ENCODE results near the gene LRRC75A. TPM values are rescaled to one million over a fixed set of nuclear protein-coding genes. Genes with fewer than 3 reads are reported as not detected.
"Not testable (repeated sequence)": the region's sequence is repeated elsewhere in the genome, so short reads cannot be mapped to it uniquely, and the experiment has no call there.

The LRRC75A gene
- total RNA-seq, result 1 to 10 TPM; 2.6 to 3.4 TPM

- Mint-ChIP-seq H3K9me3 (no peaks in the 10 kb centered on the region), H3K4me3 (peak within 1 kb of the TSS; percentile 73 to 75), H3K27me3 (ENCODE audit: low read depth) (peaks cover 24% of the 10 kb centered on the region), H3K4me1 (ENCODE audit: low read depth) (peaks cover 14% of the 10 kb centered on the region), H3K36me3 (ENCODE audit: insufficient read depth in 2 of 2) (no peaks in the 10 kb centered on the region), H3K27ac (no peak within 1 kb of the TSS)
- ATAC-seq (replicated peaks in 1 of 2), result peak; percentile 88 to 89
- peak; percentile 63 to 73 for DNase-seq
Observed at GRCh38 chr17:16491703-16492612, at the start of gene LRRC75A. TSS of gene LRRC75A (minus strand) at chr17:16492193. CDS start at chr17:16491990, 203 bp downstream.

GRCh38 chr17:16537130-16537458, 45.1 kb upstream of the LRRC75A start:
- ATAC-seq (replicated peaks in 1 of 2) (no peak), DNase-seq (no peak)
- H3K27me3 Mint-ChIP-seq (ENCODE audit: low read depth), result no peaks in the 10 kb centered on the region
- no peak overlapping the region for H3K27ac Mint-ChIP-seq
- H3K4me1 Mint-ChIP-seq (ENCODE audit: low read depth), result peaks cover 16% of the 10 kb centered on the region
- H3K36me3 Mint-ChIP-seq (ENCODE audit: insufficient read depth in 2 of 2), result peaks cover 6 to 7% of the 10 kb centered on the region in 2 donors
- H3K9me3 Mint-ChIP-seq, result no peaks in the 10 kb centered on the region
- H3K4me3 Mint-ChIP-seq, result peak overlapping the region; percentile 97 to 98

DNA sequence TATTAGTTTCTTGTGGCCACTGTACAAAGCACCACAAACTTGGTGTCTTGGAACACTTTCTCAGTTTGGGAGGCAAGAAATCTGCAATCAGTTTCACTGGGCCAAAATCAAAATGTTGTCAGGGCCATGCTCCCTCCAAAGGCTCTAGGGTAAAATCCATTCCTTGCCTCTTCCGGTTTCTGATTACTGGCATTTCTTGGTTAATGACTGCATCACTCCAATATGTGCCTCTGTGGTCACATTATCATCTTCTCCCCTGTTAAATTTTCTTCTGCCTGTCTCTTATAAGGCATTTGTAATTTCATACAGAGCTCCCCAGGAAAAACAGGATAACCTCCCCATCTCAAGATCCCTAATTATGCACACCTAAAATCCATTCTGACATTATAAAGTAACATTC, 42.2 kb upstream of the LRRC75A start:
- Mint-ChIP-seq H3K27ac (no peak overlapping the region), H3K4me3 (no peak overlapping the region), H3K36me3 (ENCODE audit: insufficient read depth in 2 of 2) (peaks cover 4 to 6% of the 10 kb centered on the region in 2 donors), H3K4me1 (ENCODE audit: low read depth) (peaks cover 16% of the 10 kb centered on the region), H3K27me3 (ENCODE audit: low read depth) (peaks cover 7% of the 10 kb centered on the region), H3K9me3 (no peaks in the 10 kb centered on the region)
- DNase-seq, result no peak
- ATAC-seq (replicated peaks in 1 of 2), result no peak

GRCh38 chr17:16529906-16530305, 37.9 kb upstream of the LRRC75A start:
- peaks cover 16% of the 10 kb centered on the region for H3K27me3 Mint-ChIP-seq (ENCODE audit: low read depth)
- no peaks in the 10 kb centered on the region for H3K36me3 Mint-ChIP-seq (ENCODE audit: insufficient read depth in 2 of 2)
- ATAC-seq (replicated peaks in 1 of 2) (no peak), DNase-seq (no peak)
- peaks cover 2% of the 10 kb centered on the region for H3K4me1 Mint-ChIP-seq (ENCODE audit: low read depth)
- no peaks in the 10 kb centered on the region for H3K9me3 Mint-ChIP-seq
- no peak overlapping the region for H3K4me3 Mint-ChIP-seq
- no peak overlapping the region for H3K27ac Mint-ChIP-seq

- Mint-ChIP-seq H3K27ac (no peak overlapping the region), H3K36me3 (ENCODE audit: insufficient read depth in 2 of 2) (no peaks in the 10 kb centered on the region), H3K27me3 (ENCODE audit: low read depth) (peaks cover 16% of the 10 kb centered on the region), H3K4me1 (ENCODE audit: low read depth) (peaks cover 4% of the 10 kb centered on the region), H3K9me3 (no peaks in the 10 kb centered on the region), H3K4me3 (no peak overlapping the region)
- ATAC-seq (replicated peaks in 1 of 2) (no peak), DNase-seq (no peak)
Observed at GRCh38 chr17:16527298-16527697, 35.3 kb upstream of the LRRC75A start.

DNA sequence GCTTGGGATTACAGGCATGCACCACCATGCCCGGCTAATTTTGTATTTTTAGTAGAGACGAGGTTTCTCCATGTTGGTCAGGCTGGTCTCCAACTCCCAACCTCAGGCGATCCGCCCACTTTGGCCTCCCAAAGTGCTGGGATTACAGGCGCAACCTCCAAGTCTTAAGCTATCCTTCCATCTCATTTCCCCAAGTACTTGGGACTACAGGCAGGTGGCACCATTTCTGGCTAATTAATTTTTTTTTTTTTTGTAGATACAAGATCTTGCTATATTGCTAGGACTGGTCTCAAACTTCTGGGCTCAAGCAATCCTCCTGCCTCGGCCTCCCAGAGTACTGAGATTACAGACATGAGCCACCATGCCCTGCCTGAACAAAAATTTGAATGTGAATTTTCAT, 33.6 kb upstream of the LRRC75A start:
- H3K27me3 Mint-ChIP-seq (ENCODE audit: low read depth), result peaks cover 18% of the 10 kb centered on the region

DNA sequence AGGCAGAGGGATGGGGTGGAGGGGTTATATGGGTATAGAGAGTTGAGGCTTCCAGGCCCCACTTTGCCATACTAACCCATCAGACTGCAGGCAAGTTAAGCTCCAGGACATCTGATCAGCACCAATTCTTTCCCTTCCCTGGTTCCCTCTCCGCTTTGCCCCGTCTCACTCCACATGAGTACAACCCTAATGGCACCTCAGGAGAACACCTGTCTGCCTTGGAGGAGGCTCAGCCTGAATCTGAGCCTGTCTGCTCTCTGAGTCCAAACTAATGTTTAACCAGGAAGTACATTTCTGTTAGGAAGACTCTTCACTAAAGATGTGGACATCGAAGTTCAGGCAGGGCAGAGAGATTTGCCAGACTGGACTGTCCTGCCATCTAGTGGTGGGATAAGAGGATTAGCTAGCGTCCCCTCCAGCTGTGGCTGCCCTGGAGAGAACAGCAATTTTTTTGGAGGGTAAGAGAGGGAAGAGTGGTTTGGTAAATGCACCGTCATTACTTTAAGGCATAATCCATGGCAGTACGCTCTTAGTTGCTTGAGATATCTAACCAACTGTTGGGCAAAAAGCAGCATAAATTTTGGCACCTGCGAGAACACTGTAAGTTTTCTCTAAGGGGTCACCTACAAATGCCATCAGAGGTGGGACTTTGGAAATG, 29.2 kb upstream of the LRRC75A start:
- Mint-ChIP-seq H3K36me3 (ENCODE audit: insufficient read depth in 2 of 2) (no peaks in the 10 kb centered on the region), H3K9me3 (no peaks in the 10 kb centered on the region), H3K4me1 (ENCODE audit: low read depth) (peaks cover 13% of the 10 kb centered on the region), H3K4me3 (no peak overlapping the region), H3K27me3 (ENCODE audit: low read depth) (peaks cover 39% of the 10 kb centered on the region), H3K27ac (no peak overlapping the region)
- DNase-seq (peak; percentile 63 to 69), ATAC-seq (replicated peaks in 1 of 2) (peak; percentile 94 to 96)

More for the DNA sequence above, 33.6 kb upstream of the LRRC75A start:
- not testable (repeated sequence) for H3K27ac Mint-ChIP-seq; ATAC-seq (replicated peaks in 1 of 2); DNase-seq; H3K36me3 Mint-ChIP-seq (ENCODE audit: insufficient read depth in 2 of 2); H3K9me3 Mint-ChIP-seq; H3K4me3 Mint-ChIP-seq
- peaks cover 13% of the 10 kb centered on the region for H3K4me1 Mint-ChIP-seq (ENCODE audit: low read depth)

- peaks cover 9% of the 10 kb centered on the region for H3K4me1 Mint-ChIP-seq (ENCODE audit: low read depth)
- peaks cover 49% of the 10 kb centered on the region for H3K27me3 Mint-ChIP-seq (ENCODE audit: low read depth)
- DNase-seq (no peak), ATAC-seq (replicated peaks in 1 of 2) (no peak)
- H3K36me3 Mint-ChIP-seq (ENCODE audit: insufficient read depth in 2 of 2), result no peaks in the 10 kb centered on the region
- no peak overlapping the region for H3K27ac Mint-ChIP-seq
- no peak overlapping the region for H3K4me3 Mint-ChIP-seq
- H3K9me3 Mint-ChIP-seq, result no peaks in the 10 kb centered on the region
Observed at GRCh38 chr17:16519021-16519420, 27.0 kb upstream of the LRRC75A start.

DNA sequence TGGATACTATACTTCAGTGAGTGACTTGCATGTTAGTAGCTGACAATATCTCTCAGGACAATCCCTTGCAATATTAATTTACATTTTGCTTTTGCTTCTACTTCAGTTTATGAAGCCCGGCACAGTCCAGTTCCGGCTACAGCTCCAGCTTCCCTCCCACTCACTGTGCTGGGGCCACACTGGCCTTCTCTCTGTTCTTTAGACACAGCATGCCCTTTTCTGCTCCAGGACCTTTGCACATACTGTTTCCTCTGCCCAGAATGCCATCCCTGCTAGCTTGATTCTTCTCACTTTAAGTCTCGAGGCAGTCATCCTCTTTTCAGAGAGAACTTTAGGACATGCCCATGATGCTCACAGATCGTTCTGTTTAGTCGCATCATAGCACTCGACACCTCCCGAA, 25.5 kb upstream of the LRRC75A start:
- H3K4me1 Mint-ChIP-seq (ENCODE audit: low read depth), result peaks cover 9% of the 10 kb centered on the region
- peaks cover 49% of the 10 kb centered on the region for H3K27me3 Mint-ChIP-seq (ENCODE audit: low read depth)

GRCh38 chr17:16516594-16517051, 24.6 kb upstream of the LRRC75A start:
- ATAC-seq (replicated peaks in 1 of 2) (no peak), DNase-seq (no peak)
- peaks cover 16% of the 10 kb centered on the region for H3K4me1 Mint-ChIP-seq (ENCODE audit: low read depth)
- no peak overlapping the region for H3K4me3 Mint-ChIP-seq
- H3K9me3 Mint-ChIP-seq, result no peaks in the 10 kb centered on the region
- peaks cover 49% of the 10 kb centered on the region for H3K27me3 Mint-ChIP-seq (ENCODE audit: low read depth)
- H3K36me3 Mint-ChIP-seq (ENCODE audit: insufficient read depth in 2 of 2), result no peaks in the 10 kb centered on the region
- H3K27ac Mint-ChIP-seq, result no peak overlapping the region

More for the DNA sequence above, 25.5 kb upstream of the LRRC75A start:
- Mint-ChIP-seq H3K36me3 (ENCODE audit: insufficient read depth in 2 of 2) (no peaks in the 10 kb centered on the region), H3K4me3 (no peak overlapping the region), H3K9me3 (no peaks in the 10 kb centered on the region), H3K27ac (no peak overlapping the region)
- ATAC-seq (replicated peaks in 1 of 2) (no peak), DNase-seq (no peak)

DNA sequence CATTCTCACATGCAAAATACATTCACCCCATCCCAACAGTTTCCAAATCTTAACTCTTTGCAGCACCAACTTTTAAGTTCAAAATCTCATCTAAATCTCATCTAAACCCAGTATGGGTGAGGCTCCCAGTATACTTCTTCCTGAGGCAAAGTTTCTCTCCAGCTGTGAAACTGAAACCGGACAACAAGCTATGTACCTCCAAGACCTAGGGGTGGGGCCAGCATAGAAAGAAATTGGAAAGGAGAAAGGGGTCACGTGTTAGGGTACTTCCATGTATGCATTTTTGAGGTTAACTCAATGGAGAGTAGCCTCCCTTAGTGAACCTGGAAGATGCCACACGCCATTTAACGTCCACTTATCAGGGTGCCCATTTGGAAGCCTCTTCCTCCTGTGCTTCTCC, 23.9 kb upstream of the LRRC75A start:
- no peak for DNase-seq
- H3K36me3 Mint-ChIP-seq (ENCODE audit: insufficient read depth in 2 of 2), result no peaks in the 10 kb centered on the region
- H3K4me1 Mint-ChIP-seq (ENCODE audit: low read depth), result peaks cover 10% of the 10 kb centered on the region
- H3K27ac Mint-ChIP-seq, result no peak overlapping the region
- no peak overlapping the region for H3K4me3 Mint-ChIP-seq
- ATAC-seq (replicated peaks in 1 of 2), result no peak
- no peaks in the 10 kb centered on the region for H3K9me3 Mint-ChIP-seq
- H3K27me3 Mint-ChIP-seq (ENCODE audit: low read depth), result peaks cover 49% of the 10 kb centered on the region

DNA sequence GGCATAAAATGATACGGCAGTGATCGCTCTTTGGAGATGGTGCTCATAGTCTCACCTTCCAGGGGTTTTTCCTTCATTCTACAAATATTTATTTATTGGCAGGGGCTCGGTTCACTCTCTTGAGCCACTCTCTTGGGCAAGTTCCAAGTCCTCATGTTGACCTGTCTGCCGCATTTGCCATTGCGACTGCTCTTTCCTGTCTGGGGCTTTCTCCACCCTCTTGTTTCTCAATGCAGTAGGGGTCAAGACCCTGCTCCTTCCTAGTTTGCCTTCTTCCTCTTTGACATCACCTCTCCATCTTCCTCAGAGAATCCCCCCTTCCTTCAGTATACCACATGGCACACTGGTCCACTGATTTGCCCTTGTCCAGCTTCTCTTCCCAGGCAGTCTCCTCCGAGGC, 21.9 kb upstream of the LRRC75A start:
- Mint-ChIP-seq H3K4me1 (ENCODE audit: low read depth) (peaks cover 7% of the 10 kb centered on the region), H3K27ac (no peak overlapping the region), H3K4me3 (no peak overlapping the region), H3K9me3 (no peaks in the 10 kb centered on the region), H3K36me3 (ENCODE audit: insufficient read depth in 2 of 2) (no peaks in the 10 kb centered on the region), H3K27me3 (ENCODE audit: low read depth) (peaks cover 33% of the 10 kb centered on the region)
- ATAC-seq (replicated peaks in 1 of 2), result no peak
- no peak for DNase-seq

DNA sequence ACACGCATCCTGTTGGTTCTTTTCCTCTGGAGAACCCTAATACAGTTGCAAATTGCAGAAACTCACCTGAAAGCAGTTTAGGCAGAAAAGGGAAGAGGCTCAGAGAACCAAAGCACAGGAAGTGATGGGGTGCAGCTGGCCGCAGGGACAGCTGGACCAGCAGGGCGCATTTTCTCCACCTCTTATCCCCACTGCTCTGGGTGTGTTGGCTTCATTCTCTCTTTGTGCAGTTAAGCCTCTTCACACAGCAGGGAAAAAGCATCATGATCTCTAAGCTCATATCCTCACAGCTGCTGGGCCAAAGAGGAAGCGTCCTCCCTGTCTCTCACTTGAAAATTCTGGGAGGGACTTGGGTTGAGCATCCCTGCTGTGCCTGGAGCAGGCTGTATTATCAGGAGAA, 20.0 kb upstream of the LRRC75A start:
- H3K4me1 Mint-ChIP-seq (ENCODE audit: low read depth), result peaks cover 7% of the 10 kb centered on the region
- no peak for DNase-seq
- H3K4me3 Mint-ChIP-seq, result no peak overlapping the region
- no peak for ATAC-seq (replicated peaks in 1 of 2)
- no peak overlapping the region for H3K27ac Mint-ChIP-seq
- H3K9me3 Mint-ChIP-seq, result no peaks in the 10 kb centered on the region
- peaks cover 18% of the 10 kb centered on the region for H3K27me3 Mint-ChIP-seq (ENCODE audit: low read depth)
- no peaks in the 10 kb centered on the region for H3K36me3 Mint-ChIP-seq (ENCODE audit: insufficient read depth in 2 of 2)
